Measurements from ENCODE around the gene ZNF175.
A peak's percentile ranks its signal among the peaks of the same experiment; 100 is the strongest.

Gene ZNF175

DNA sequence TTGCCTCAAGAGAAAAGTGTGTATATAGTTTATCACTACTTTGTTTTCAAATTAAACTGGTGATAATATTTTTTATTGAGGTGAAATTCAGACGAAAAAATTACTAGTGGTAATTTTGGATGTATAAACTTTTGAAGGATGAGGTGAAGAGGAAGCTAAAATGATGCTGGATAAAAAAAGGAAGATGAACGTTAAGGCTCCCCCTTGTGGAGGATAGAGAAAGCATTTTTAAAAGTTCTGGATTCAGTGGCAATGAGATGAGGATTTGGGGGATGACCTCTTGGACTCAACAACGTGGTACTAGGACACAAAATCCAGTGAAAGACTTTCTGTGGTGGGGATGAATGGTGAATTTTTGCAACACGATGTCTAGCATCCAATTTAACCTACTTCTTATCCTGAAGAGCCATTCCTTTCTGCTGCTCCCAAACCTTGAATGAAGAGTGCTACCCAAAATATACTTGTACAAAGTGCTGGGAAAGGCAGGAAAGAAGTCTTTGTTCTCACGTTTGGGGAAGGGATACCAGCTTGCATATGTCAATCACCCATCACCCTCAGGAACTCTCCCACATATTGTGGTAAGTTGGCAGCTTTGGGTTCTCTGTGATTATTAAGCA, 66.4 kb downstream of the ZNF175 start:
- Histone ChIP-seq H3K4me3 (ENCODE audit: low read depth in 1 of 2, low read length in 1 of 2) (peak overlapping the region in 1 of 2 experiments; percentile 53), H3K27me3 (no peaks in the 10 kb centered on the region), H3K27ac (peak overlapping the region; percentile 84), H3K36me3 (peaks cover 33% of the 10 kb centered on the region), H3K9me3 (no peaks in the 10 kb centered on the region), H3K4me1 (ENCODE audit: control insufficient read depth in 1 of 2, insufficient read depth in 1 of 2, low read depth in 1 of 2, low read length in 1 of 2) (peaks cover 0 to 96% of the 10 kb centered on the region in 2 experiments)
- TF ChIP-seq, protein P1, sequence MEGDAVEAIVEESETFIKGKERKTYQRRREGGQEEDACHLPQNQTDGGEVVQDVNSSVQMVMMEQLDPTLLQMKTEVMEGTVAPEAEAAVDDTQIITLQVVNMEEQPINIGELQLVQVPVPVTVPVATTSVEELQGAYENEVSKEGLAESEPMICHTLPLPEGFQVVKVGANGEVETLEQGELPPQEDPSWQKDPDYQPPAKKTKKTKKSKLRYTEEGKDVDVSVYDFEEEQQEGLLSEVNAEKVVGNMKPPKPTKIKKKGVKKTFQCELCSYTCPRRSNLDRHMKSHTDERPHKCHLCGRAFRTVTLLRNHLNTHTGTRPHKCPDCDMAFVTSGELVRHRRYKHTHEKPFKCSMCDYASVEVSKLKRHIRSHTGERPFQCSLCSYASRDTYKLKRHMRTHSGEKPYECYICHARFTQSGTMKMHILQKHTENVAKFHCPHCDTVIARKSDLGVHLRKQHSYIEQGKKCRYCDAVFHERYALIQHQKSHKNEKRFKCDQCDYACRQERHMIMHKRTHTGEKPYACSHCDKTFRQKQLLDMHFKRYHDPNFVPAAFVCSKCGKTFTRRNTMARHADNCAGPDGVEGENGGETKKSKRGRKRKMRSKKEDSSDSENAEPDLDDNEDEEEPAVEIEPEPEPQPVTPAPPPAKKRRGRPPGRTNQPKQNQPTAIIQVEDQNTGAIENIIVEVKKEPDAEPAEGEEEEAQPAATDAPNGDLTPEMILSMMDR (IDR thresholded peaks at IDR 0.05) = peak; percentile 73

DNA sequence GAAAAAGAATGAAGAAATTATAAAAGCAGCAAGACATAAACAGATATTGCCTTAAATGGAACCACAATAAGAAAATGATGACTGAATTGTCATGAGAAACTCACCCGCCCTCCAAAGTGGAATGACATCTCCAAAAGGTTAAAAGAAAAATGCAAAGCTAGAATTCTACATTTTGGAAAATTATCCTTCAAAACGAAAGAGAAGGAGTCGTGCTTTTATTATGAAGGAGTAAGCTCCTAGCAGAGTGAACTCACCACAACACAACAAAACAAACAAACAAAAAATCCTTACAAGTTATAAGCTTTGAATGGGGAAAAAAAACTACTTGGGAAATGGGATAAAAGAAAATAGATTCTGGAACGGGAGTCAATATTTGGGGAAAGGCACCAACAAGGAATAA, 68.8 kb downstream of the ZNF175 start:
- H3K27me3 ChIP-seq = no peaks in the 10 kb centered on the region
- TF ChIP-seq, protein P1 (IDR thresholded peaks at IDR 0.05) = no peak
- H3K36me3 ChIP-seq = peaks cover 55% of the 10 kb centered on the region
- no peaks in the 10 kb centered on the region for H3K9me3 ChIP-seq
- peaks cover 0 to 97% of the 10 kb centered on the region in 2 experiments for H3K4me1 ChIP-seq (ENCODE audit: control insufficient read depth in 1 of 2, insufficient read depth in 1 of 2, low read depth in 1 of 2, low read length in 1 of 2)
- peak overlapping the region; percentile 84 for H3K27ac ChIP-seq
- no peak overlapping the region for H3K4me3 ChIP-seq (ENCODE audit: low read depth in 1 of 2, low read length in 1 of 2)

- TF ChIP-seq, protein P1 (IDR thresholded peaks at IDR 0.05) = no peak
- peaks cover 55% of the 10 kb centered on the region for H3K36me3 ChIP-seq
- peaks cover 0 to 97% of the 10 kb centered on the region in 2 experiments for H3K4me1 ChIP-seq (ENCODE audit: control insufficient read depth in 1 of 2, insufficient read depth in 1 of 2, low read depth in 1 of 2, low read length in 1 of 2)
These were observed 69.3 kb downstream of the ZNF175 start for GRCh38 chr19:51640386-51640785.

GRCh38 chr19:51641648-51642047, 70.6 kb downstream of the ZNF175 start:
- TF ChIP-seq, protein P1 (IDR thresholded peaks at IDR 0.05) = no peak
- H3K27ac ChIP-seq = peak overlapping the region; percentile 84
- no peaks in the 10 kb centered on the region for H3K27me3 ChIP-seq
- H3K36me3 ChIP-seq = peaks cover 55% of the 10 kb centered on the region
- no peaks in the 10 kb centered on the region for H3K9me3 ChIP-seq
- H3K4me1 ChIP-seq (ENCODE audit: control insufficient read depth in 1 of 2, insufficient read depth in 1 of 2, low read depth in 1 of 2, low read length in 1 of 2) = peaks cover 0 to 86% of the 10 kb centered on the region in 2 experiments
- H3K4me3 ChIP-seq (ENCODE audit: low read depth in 1 of 2, low read length in 1 of 2) = peak overlapping the region in 1 of 2 experiments; percentile 12

More at GRCh38 chr19:51640386-51640785, 69.3 kb downstream of the ZNF175 start:
- H3K27ac ChIP-seq = peak overlapping the region; percentile 84
- no peaks in the 10 kb centered on the region for H3K9me3 ChIP-seq
- H3K4me3 ChIP-seq (ENCODE audit: low read depth in 1 of 2, low read length in 1 of 2) = no peak overlapping the region
- no peaks in the 10 kb centered on the region for H3K27me3 ChIP-seq
